WI38 (cell line): ENCODE data around the gene HSPA4.
"Not testable (repeated sequence)": the region's sequence is repeated elsewhere in the genome, so short reads cannot be mapped to it uniquely, and the experiment has no call there.

Source experiments
- H3K4me3 ChIP-seq: 2 replicates; pipeline ENCODE4 v1.5.1; 2011; ENCODE audit warnings: low read depth, mild to moderate bottlenecking, control low read depth, low read length
- TF ChIP-seq, protein P1 (sequence below): IDR thresholded peaks from 2 replicates; pipeline ENCODE4 v1.5.1; 2012; ENCODE audit warnings: low read depth, mild to moderate bottlenecking, control low read depth, low read length

Gene HSPA4

DNA sequence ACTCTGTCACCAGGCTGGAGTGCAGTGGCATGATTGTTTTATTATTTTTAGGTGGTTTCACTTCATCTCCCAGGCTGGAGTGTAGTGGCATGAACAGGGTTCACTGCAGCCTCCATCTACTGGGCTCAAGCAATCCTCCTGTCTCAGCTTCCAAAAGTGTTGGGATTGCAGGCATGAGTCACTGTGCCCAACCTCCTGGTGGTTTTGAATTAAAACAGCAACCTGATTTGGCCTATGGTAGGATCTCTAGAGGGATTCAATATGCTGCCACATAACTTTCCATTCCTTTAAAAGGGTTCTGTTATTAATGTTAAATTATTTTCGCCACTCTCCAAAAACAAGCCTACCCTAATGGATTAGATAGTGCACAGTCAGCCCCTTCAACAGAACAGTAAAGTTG lies 9.9 kb upstream of the HSPA4 start:
- TF ChIP-seq, protein P1, sequence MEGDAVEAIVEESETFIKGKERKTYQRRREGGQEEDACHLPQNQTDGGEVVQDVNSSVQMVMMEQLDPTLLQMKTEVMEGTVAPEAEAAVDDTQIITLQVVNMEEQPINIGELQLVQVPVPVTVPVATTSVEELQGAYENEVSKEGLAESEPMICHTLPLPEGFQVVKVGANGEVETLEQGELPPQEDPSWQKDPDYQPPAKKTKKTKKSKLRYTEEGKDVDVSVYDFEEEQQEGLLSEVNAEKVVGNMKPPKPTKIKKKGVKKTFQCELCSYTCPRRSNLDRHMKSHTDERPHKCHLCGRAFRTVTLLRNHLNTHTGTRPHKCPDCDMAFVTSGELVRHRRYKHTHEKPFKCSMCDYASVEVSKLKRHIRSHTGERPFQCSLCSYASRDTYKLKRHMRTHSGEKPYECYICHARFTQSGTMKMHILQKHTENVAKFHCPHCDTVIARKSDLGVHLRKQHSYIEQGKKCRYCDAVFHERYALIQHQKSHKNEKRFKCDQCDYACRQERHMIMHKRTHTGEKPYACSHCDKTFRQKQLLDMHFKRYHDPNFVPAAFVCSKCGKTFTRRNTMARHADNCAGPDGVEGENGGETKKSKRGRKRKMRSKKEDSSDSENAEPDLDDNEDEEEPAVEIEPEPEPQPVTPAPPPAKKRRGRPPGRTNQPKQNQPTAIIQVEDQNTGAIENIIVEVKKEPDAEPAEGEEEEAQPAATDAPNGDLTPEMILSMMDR, result no peak
- H3K4me3 ChIP-seq, result no peak overlapping the region

DNA sequence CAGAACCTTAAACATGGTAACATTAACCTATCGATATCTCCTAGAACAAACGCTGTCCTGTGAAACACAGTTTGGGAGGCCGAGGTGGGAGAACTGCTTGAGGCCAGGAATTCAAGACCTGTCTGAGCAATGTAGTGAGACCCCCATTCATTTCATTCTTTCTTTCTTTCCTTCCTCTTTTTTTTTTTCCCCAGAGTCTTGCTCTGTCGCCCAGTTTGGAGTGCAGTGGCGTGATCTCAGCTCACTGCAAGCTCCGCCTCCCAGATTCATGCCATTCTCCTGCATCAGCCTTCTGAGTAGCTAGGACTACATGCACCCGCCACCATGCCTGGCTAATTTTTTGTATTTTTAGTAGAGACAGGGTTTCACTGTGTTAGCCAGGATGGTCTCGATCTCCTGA lies 5.3 kb upstream of the HSPA4 start:
- not testable (repeated sequence) for H3K4me3 ChIP-seq

DNA sequence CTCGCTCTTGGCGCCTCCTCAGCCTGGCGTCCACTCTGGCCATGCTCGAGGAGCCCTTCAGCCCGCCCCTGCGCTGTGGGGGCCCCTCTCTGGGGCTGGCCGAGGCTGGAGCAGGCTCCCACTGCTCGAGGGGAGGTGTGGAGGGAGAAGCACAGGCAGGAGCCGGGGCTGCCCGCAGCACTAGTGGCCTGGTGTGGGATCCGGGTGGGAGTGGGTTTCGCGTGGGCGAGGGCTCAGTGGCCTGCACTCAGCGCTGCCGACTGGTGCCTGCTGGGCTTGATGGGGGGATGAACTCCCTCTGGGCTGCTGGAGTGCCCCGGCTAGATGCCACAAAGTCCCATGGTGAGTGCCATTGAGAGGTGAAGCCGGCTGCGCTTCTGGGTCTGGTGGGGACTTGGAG lies 4.4 kb upstream of the HSPA4 start:
- H3K4me3 ChIP-seq, result no peak overlapping the region
- TF ChIP-seq, protein P1, result no peak

DNA sequence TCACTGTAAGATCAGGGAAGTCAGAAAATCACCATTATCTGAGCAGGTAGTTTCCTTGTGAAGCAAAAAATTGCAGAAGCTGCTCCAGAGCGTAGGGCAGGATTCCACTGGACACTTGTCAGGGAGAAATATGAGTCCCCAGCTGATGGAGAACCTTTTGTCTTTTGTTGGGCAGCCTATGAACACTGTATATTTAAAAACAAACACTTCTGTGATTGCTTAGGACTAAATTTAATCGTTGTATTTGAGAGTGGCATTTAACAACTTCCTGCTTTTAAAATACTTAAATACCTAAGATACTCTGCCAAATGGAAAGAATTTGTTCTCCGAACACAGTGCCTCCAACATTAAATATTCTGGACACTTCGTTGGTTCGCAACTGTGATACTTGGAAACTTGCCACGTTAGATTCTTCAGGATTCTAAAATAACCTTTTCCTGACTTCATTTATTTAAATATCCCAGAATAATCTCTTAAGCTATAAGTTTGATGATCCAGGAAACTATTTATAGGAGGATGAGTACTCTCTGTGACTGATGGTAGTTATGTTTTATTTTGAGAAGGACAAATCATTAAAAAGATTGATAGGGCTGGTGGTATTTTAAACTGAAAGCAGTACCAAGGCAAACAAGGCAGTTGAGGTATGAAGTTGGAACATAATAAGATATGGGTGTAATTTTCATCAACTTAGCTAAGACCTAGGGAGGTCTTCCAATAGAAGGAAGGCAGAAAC lies 2.7 kb upstream of the HSPA4 start:
- no peak overlapping the region for H3K4me3 ChIP-seq

DNA sequence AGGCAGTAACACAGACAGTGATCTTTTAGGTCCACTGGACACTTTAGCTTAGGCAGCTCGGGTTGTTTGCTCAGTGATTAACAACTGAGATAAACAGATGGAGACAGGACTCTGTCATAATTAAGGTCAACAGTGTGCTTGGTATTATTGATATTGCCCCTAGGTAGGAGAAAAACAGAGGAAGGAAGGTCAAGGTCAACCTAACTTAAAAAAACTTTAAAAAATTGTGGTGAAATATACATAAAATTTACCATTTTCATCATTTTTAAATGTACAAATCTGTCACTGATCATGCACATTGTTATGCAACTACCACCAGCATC lies 2.1 kb upstream of the HSPA4 start:
- TF ChIP-seq, protein P1, result no peak
- H3K4me3 ChIP-seq, result no peak overlapping the region

More for the DNA sequence above, 2.7 kb upstream of the HSPA4 start:
- TF ChIP-seq, protein P1, result no peak

DNA sequence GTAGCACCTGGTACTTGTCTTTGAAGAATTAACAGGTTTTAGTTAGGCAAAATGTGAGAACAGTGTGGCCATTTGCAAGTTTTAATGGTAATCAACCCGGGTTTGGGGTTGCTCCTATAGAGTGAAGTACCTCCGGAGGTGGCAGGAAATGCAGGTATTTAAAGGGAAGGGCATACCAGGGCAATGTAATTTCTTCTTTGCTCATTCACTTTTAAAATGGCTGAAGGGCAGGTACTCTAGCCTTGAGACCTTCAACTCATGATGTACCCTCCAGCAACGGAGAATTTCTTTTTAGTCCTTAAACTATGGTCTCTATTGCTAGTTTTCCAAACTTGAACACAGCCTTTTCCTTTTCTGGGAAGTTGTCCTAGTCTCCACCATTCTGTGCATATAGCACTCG lies 1.3 kb upstream of the HSPA4 start:
- peak overlapping the region; percentile 98 for H3K4me3 ChIP-seq
- TF ChIP-seq, protein P1, result no peak

DNA sequence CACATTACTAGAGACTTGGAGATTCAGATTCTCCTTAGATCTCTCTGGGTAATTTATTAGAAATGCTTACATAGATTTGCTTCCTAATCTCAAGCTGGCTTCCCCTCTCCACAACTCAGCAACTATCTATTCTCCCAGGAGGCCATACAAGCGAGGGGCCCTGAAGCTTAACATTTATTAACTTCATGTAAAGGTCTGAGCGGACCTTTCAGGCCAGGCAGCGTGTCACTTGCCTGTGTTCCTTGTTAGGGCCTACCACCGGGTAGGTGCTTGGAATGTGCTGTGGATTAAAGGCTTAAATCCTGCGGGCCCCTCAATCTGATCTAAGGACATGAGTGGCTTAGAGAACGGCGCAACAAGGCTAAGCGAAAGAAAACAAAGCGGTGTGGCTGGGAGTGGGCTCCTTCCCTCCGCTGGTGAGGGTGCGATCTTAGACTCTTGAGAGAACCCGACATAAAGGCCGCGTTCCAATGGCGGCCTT lies 712 bp upstream of the HSPA4 start:
- H3K4me3 ChIP-seq, result peak overlapping the region; percentile 98
- TF ChIP-seq, protein P1, result no peak
